ENCODE results near the gene KIF22.
"Not testable (repeated sequence)": the region's sequence is repeated elsewhere in the genome, so short reads cannot be mapped to it uniquely, and the experiment has no call there.

The KIF22 gene

GRCh38 chr16:29766571-29766970 is 24.0 kb upstream of the KIF22 start:
- no peak for DNase-seq (ENCODE audit: low read depth)

- no peak for DNase-seq (ENCODE audit: low read depth)
Observed at GRCh38 chr16:29767062-29767461, 23.5 kb upstream of the KIF22 start.

- DNase-seq (ENCODE audit: low read depth): no peak
Observed at GRCh38 chr16:29769507-29769906, 21.0 kb upstream of the KIF22 start.

GRCh38 chr16:29770250-29770929 is 20.2 kb upstream of the KIF22 start:
- DNase-seq (ENCODE audit: low read depth): no peak

GRCh38 chr16:29772330-29772729 is 18.2 kb upstream of the KIF22 start:
- DNase-seq (ENCODE audit: low read depth): not testable (repeated sequence)

GRCh38 chr16:29774730-29775129 is 15.8 kb upstream of the KIF22 start:
- DNase-seq (ENCODE audit: low read depth): no peak

- DNase-seq (ENCODE audit: low read depth): no peak
Observed at GRCh38 chr16:29775742-29776408, 14.7 kb upstream of the KIF22 start.

- no peak for DNase-seq (ENCODE audit: low read depth)
Observed at GRCh38 chr16:29777576-29778350, 12.8 kb upstream of the KIF22 start, which contains the start of gene ZG16. ZG16 (plus strand) TSS chr16:29778256; CDS start chr16:29779267, 1,011 bp downstream.

- DNase-seq (ENCODE audit: low read depth): no peak
Observed at GRCh38 chr16:29779474-29779873, 11.1 kb upstream of the KIF22 start.

- DNase-seq (ENCODE audit: low read depth): not testable (repeated sequence)
Observed at GRCh38 chr16:29783094-29783953, 7.2 kb upstream of the KIF22 start.

- DNase-seq (ENCODE audit: low read depth): no peak
Observed at GRCh38 chr16:29784157-29784556, 6.4 kb upstream of the KIF22 start.

- DNase-seq (ENCODE audit: low read depth): peak; percentile 51
Observed at GRCh38 chr16:29784901-29785500, 5.5 kb upstream of the KIF22 start.

GRCh38 chr16:29787155-29787554 is 3.4 kb upstream of the KIF22 start:
- not testable (repeated sequence) for DNase-seq (ENCODE audit: low read depth)

GRCh38 chr16:29789775-29790182 is 772 bp upstream of the KIF22 start:
- no peak for DNase-seq (ENCODE audit: low read depth)

- DNase-seq (ENCODE audit: low read depth): no peak
Observed at GRCh38 chr16:29790949-29791844, 646 bp downstream of the KIF22 start.

GRCh38 chr16:29791845-29792807 is 1.6 kb downstream of the KIF22 start:
- DNase-seq (ENCODE audit: low read depth): no peak

- not testable (repeated sequence) for DNase-seq (ENCODE audit: low read depth)
Observed at GRCh38 chr16:29793153-29793552, 2.6 kb downstream of the KIF22 start.

- DNase-seq (ENCODE audit: low read depth): no peak
Observed at GRCh38 chr16:29794231-29794710, 3.7 kb downstream of the KIF22 start.

- no peak for DNase-seq (ENCODE audit: low read depth)
Observed at GRCh38 chr16:29802416-29802935, 11.9 kb downstream of the KIF22 start.
